ENCODE results near the gene CEPT1.

- no peak for TF ChIP-seq HSF4 (CRISPR knock-in tag; IDR thresholded peaks at IDR 0.05; ENCODE audit: borderline replicate concordance)
- TF ChIP-seq ZNF165 (CRISPR knock-in tag; IDR thresholded peaks at IDR 0.05; ENCODE audit: borderline replicate concordance) = no peak
- no peak for TF ChIP-seq POLR2AphosphoS2 (IDR thresholded peaks at IDR 0.05; ENCODE audit: low read length)
- TF ChIP-seq NBN (IDR thresholded peaks at IDR 0.05; ENCODE audit: low read depth) = no peak
- TF ChIP-seq SMC3 (conservative IDR thresholded peaks at IDR 0.05; ENCODE audit: insufficient read depth, low read depth, low read length) = no peak
- no peak for TF ChIP-seq TAF1 (IDR thresholded peaks at IDR 0.05; ENCODE audit: control insufficient read depth, extremely low read depth, insufficient read depth, low read length, severe bottlenecking)
- no peak for TF ChIP-seq ZNF76 (CRISPR knock-in tag; IDR thresholded peaks at IDR 0.05; ENCODE audit: borderline replicate concordance)
- no peak for TF ChIP-seq ZNF551 (CRISPR knock-in tag; IDR thresholded peaks at IDR 0.05)
- TF ChIP-seq, protein P1, sequence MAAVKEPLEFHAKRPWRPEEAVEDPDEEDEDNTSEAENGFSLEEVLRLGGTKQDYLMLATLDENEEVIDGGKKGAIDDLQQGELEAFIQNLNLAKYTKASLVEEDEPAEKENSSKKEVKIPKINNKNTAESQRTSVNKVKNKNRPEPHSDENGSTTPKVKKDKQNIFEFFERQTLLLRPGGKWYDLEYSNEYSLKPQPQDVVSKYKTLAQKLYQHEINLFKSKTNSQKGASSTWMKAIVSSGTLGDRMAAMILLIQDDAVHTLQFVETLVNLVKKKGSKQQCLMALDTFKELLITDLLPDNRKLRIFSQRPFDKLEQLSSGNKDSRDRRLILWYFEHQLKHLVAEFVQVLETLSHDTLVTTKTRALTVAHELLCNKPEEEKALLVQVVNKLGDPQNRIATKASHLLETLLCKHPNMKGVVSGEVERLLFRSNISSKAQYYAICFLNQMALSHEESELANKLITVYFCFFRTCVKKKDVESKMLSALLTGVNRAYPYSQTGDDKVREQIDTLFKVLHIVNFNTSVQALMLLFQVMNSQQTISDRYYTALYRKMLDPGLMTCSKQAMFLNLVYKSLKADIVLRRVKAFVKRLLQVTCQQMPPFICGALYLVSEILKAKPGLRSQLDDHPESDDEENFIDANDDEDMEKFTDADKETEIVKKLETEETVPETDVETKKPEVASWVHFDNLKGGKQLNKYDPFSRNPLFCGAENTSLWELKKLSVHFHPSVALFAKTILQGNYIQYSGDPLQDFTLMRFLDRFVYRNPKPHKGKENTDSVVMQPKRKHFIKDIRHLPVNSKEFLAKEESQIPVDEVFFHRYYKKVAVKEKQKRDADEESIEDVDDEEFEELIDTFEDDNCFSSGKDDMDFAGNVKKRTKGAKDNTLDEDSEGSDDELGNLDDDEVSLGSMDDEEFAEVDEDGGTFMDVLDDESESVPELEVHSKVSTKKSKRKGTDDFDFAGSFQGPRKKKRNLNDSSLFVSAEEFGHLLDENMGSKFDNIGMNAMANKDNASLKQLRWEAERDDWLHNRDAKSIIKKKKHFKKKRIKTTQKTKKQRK (IDR thresholded peaks at IDR 0.05; ENCODE audit: borderline replicate concordance, low read depth, low read length) = no peak
- no peak for TF ChIP-seq RBM25 (IDR thresholded peaks at IDR 0.05; ENCODE audit: low read depth, low read length, severe bottlenecking)
- no peak for TF ChIP-seq FOXP1 (CRISPR knock-in tag; IDR thresholded peaks at IDR 0.05)
- no peak for TF ChIP-seq SMAD2 (IDR thresholded peaks at IDR 0.05; ENCODE audit: low read depth, low read length)
- no peak for TF ChIP-seq CHD2 (IDR thresholded peaks at IDR 0.05; ENCODE audit: low read depth, low read length)
- TF ChIP-seq LEF1 (IDR thresholded peaks at IDR 0.05) = no peak
Observed at GRCh38 chr1:111147948-111148347, 7.9 kb downstream of the CEPT1 start.

Measured in K562 (cell line).